Vagina (tissue), 2 donors: Measurements from ENCODE around the gene FBXO34. TPM values are rescaled to one million over a fixed set of nuclear protein-coding genes. Genes with fewer than 3 reads are reported as not detected.
A peak's percentile ranks its signal among the peaks of the same experiment; 100 is the strongest.

Source experiments
- DNase-seq, 2 donors: peaks; one replicate each; pipeline ENCODE4 v3.0.0-alpha.2; 2017; ENCODE audit errors: extremely low spot score in 2 of 2
- H3K27ac ChIP-seq: fragments of 200-600 bp; sonication (generic); one replicate; pipeline ENCODE4 v1.5.1; 2019
- H3K27me3 ChIP-seq: fragments of 200-600 bp; sonication (generic); one replicate; pipeline ENCODE4 v1.5.1; 2019
- H3K36me3 ChIP-seq, 2 donors: fragments of 200-600 bp; sonication (generic); one replicate each; pipeline ENCODE4 v1.5.1; 2017 to 2019
- H3K4me1 ChIP-seq: fragments of 200-600 bp; sonication (generic); one replicate; pipeline ENCODE4 v1.5.1; 2019
- H3K4me3 ChIP-seq, 2 donors: fragments of 200-600 bp; sonication (generic); 1 replicate in 1 of 2; 2 replicates in 1 of 2; pipeline ENCODE4 v1.5.1; 2016 to 2019
- H3K9me3 ChIP-seq: fragments of 200-600 bp; sonication (generic); one replicate; pipeline ENCODE4 v1.5.1; 2019
- CTCF ChIP-seq, 3 experiments: fragments of 450-650 bp in 2 of 3; fragments of 200-600 bp in 1 of 3; sonication (generic) in 1 of 3; IDR thresholded peaks; one replicate each; pipeline ENCODE4 v1.5.1; 2017 to 2019; ENCODE audit warnings: antibody characterized with exemption in 3 of 3, mild to moderate bottlenecking in 2 of 3, moderate library complexity in 2 of 3
- POLR2A ChIP-seq, 2 donors: fragments of 450-650 bp; IDR thresholded peaks; one replicate each; pipeline ENCODE4 v1.6.1; 2017; ENCODE audit warnings: antibody characterized with exemption in 2 of 2, mild to moderate bottlenecking in 2 of 2, moderate library complexity in 2 of 2
- POLR2AphosphoS5 ChIP-seq, 2 donors: sonication (generic); formaldehyde crosslinking; IDR thresholded peaks; one replicate each; pipeline ENCODE4 v1.9.0; 2017; ENCODE audit warnings: antibody characterized with exemption in 2 of 2, mild to moderate bottlenecking in 2 of 2, low read depth in 1 of 2; ENCODE audit not compliant: insufficient read depth in 1 of 2
- intact Hi-C: fragments of 100-400 bp; cut with DNase I; formaldehyde crosslinking; loops from one replicate; pipeline ENCODE4 v1.15.1; 2023
- total RNA-seq: library from RNA; depleted of rRNA; stranded (reverse); fragments of >200 nt; gene quantifications from one replicate; pipeline ENCODE4 v1.2.3, GENCODE V29; 2016

FBXO34 gene
- total RNA-seq, 1 donor from 2014 or later, result 24.6 TPM

DNA sequence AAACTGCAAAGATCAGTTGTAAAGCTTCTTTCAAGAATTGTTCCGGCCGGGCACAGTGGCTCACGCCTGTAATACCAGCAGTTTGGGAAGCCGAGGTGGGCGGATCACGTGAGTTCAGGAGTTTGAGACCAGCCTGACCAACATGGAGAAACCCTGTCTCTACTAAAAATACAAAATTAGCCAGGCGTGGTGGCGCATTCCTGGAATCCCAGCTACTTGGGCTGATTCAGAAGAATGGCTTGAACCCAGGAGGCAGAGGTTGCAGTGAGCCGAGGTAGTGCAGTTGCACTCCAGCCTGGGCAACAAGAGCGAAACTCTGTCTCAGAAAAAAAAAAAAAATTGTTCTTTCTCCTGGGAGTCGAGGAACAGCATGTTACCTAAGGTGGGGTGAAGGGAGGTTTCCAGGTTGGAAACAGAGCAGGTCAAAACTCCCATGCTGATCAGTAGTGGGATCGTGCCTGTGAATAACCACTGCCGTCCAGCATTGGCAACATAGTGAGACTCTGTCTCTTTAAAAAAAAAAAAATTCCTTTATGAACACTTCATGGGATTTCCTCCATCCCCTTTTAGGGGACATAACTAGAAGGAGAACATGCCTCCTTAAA is 13.9 kb downstream of the FBXO34 start:
- Histone ChIP-seq H3K27ac (no peak overlapping the region), H3K36me3 (no peaks in the 10 kb centered on the region), H3K9me3 (no peaks in the 10 kb centered on the region), H3K4me3 (no peak overlapping the region), H3K27me3 (no peaks in the 10 kb centered on the region), H3K4me1 (peaks cover 33% of the 10 kb centered on the region)
- DNase-seq, result no peak
- intact Hi-C loops, result no loop called here
- TF ChIP-seq POLR2A (IDR thresholded peaks at IDR 0.05), result no peak
- no peak for TF ChIP-seq CTCF (IDR thresholded peaks at IDR 0.05)
- no peak for TF ChIP-seq POLR2AphosphoS5 (IDR thresholded peaks at IDR 0.05; ENCODE audit: insufficient read depth in 1 of 2, low read depth in 1 of 2)

DNA sequence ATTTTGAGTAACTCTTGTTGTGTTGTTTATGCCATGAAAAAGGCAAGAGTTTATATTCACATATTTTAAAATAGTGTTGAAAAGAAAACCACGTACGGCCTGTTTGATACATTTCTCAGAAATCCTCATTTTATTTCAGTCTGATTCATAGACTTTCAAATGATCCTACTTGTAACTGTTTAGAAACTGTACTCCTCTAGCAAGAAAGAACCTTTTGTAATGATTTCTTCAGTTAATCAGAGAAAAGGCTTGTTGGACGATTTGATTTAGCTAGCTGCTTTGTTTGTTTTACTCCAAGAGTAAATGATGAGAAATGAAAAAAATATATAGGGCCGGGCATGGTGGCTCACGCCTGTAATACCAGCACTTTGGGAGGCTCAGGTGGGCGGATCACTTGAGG is 17.2 kb downstream of the FBXO34 start:
- H3K36me3 ChIP-seq, result no peaks in the 10 kb centered on the region
- TF ChIP-seq POLR2A (IDR thresholded peaks at IDR 0.05) (no peak), CTCF (IDR thresholded peaks at IDR 0.05) (no peak), POLR2AphosphoS5 (IDR thresholded peaks at IDR 0.05; ENCODE audit: insufficient read depth in 1 of 2, low read depth in 1 of 2) (no peak)
- no peak overlapping the region for H3K4me3 ChIP-seq
- no peaks in the 10 kb centered on the region for H3K9me3 ChIP-seq
- intact Hi-C loops, result no loop called here
- peaks cover 22% of the 10 kb centered on the region for H3K4me1 ChIP-seq
- no peak overlapping the region for H3K27ac ChIP-seq
- no peak for DNase-seq
- H3K27me3 ChIP-seq, result no peaks in the 10 kb centered on the region

DNA sequence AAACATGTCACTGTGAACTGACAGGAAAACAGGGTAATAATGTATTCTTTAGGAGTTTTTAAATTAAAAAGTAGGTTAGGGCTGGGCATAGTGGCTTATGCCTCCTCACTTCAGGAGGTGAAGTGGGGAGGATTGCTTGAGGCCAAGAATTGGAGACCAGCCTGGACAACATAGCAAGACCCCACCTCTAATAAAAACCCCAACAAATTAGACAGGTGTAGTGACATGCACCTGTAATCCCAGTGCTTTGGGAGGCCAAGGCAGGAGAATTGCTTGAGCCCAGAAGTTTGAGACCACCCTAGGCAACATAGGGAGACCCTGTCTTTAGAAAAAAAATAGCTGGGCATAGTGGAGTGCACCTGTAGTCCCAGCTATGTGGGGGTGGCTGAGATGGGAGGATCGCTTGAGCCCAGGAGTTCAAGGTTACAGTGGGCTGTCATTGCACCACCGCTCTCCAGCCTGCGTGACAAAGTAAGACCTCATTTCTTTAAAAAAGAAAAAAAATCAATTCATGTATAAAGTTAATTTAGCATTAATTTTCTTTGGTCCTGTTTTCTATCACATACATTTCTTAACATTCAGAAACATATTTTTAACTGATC is 20.4 kb downstream of the FBXO34 start:
- H3K4me1 ChIP-seq, result peaks cover 6% of the 10 kb centered on the region
- H3K36me3 ChIP-seq, result no peaks in the 10 kb centered on the region
- no peak for DNase-seq
- H3K9me3 ChIP-seq, result no peaks in the 10 kb centered on the region
- H3K27me3 ChIP-seq, result no peaks in the 10 kb centered on the region
- intact Hi-C loops, result no loop called here
- no peak overlapping the region for H3K4me3 ChIP-seq
- H3K27ac ChIP-seq, result no peak overlapping the region
- TF ChIP-seq POLR2A (IDR thresholded peaks at IDR 0.05), result no peak
- no peak for TF ChIP-seq POLR2AphosphoS5 (IDR thresholded peaks at IDR 0.05; ENCODE audit: insufficient read depth in 1 of 2, low read depth in 1 of 2)

GRCh38 chr14:55294603-55295002 is 23.4 kb downstream of the FBXO34 start:
- Histone ChIP-seq H3K9me3 (no peaks in the 10 kb centered on the region), H3K4me3 (no peak overlapping the region), H3K4me1 (peaks cover 9% of the 10 kb centered on the region), H3K27ac (no peak overlapping the region), H3K36me3 (no peaks in the 10 kb centered on the region), H3K27me3 (no peaks in the 10 kb centered on the region)
- no peak for DNase-seq
- no peak for TF ChIP-seq POLR2AphosphoS5 (IDR thresholded peaks at IDR 0.05; ENCODE audit: insufficient read depth in 1 of 2, low read depth in 1 of 2)
- TF ChIP-seq CTCF (IDR thresholded peaks at IDR 0.05), result no peak
- no peak for TF ChIP-seq POLR2A (IDR thresholded peaks at IDR 0.05)
- intact Hi-C loops, result no loop called here

DNA sequence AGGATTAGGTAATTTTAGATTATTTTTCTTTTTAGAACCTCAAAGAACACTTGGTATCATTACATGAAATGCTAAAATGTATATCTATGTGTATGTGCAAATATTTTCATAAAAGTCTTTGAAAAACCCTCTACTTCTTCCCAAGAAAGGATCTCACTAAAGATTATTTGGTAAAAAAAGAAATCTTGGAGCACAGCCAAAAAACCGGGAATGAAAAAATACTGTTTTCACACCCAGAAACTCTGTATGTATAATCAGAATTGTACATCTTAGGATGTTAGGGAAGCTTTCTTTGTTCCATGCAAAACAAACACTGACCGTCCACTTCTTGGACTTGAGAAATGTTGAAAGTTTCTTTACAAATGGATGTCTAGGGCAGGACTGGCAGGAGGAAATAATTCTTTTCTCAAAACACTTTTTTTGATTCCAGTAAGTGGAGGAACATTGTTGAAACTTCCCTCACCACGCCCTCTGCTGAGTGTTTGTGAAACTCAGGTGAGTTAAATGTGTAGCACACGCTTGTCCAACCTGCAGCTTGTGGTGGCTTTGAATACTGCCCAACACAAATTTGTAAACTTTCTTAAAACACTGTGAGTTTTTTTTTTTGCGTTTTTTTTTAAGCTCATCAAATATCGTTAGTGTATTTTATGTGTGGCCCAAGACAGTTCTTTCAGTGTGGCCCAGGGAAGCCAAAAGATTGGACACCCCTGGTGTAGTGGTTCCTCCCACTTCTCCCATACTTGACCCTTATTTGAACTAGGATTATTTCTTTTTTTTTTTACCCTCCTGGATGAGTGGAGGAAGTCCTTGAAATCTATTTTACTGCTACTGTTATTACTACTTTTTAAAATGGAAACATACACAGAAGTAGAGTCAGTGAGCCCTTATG is 26.6 kb downstream of the FBXO34 start:
- no peaks in the 10 kb centered on the region for H3K9me3 ChIP-seq
- no peak for TF ChIP-seq CTCF (IDR thresholded peaks at IDR 0.05)
- TF ChIP-seq POLR2AphosphoS5 (IDR thresholded peaks at IDR 0.05; ENCODE audit: insufficient read depth in 1 of 2, low read depth in 1 of 2), result peak in 1 of 2 donors; percentile 59
- no peaks in the 10 kb centered on the region for H3K27me3 ChIP-seq
- no peak overlapping the region for H3K27ac ChIP-seq
- DNase-seq, result no peak
- no peak overlapping the region for H3K4me3 ChIP-seq
- no peaks in the 10 kb centered on the region for H3K36me3 ChIP-seq
- intact Hi-C loops, result no loop called here
- peaks cover 29% of the 10 kb centered on the region for H3K4me1 ChIP-seq
